HepG2 (cell line): ENCODE measurements around the gene MED1. TPM values are rescaled to one million over a fixed set of nuclear protein-coding genes. Genes with fewer than 3 reads are reported as not detected.

Source experiments
- CENPT ChIP-seq: sonication (generic); formaldehyde crosslinking; IDR thresholded peaks from 2 replicates; pipeline ENCODE4 v1.8.0; 2022; ENCODE audit warnings: low read depth, mild to moderate bottlenecking, moderate library complexity, missing genetic modification reagents
- JUND ChIP-seq: sonication (generic); formaldehyde crosslinking; IDR thresholded peaks from 2 replicates; pipeline ENCODE4 v1.8.0; 2022; ENCODE audit warnings: mild to moderate bottlenecking, missing genetic modification reagents
- NFYB ChIP-seq: sonication (generic); formaldehyde crosslinking; IDR thresholded peaks from 2 replicates; pipeline ENCODE4 v1.4.0; 2020; ENCODE audit warnings: missing genetic modification reagents
- NR2C2 ChIP-seq: sonication (generic); formaldehyde crosslinking; IDR thresholded peaks from 2 replicates; pipeline ENCODE4 v1.4.0; 2020; ENCODE audit warnings: missing genetic modification reagents, mild to moderate bottlenecking, moderate library complexity, borderline replicate concordance
- PRDM15 ChIP-seq: sonication (generic); formaldehyde crosslinking; IDR thresholded peaks from 2 replicates; pipeline ENCODE4 v1.4.0; 2020; ENCODE audit warnings: missing genetic modification reagents
- ZBTB26 ChIP-seq: IDR thresholded peaks from 2 replicates; pipeline ENCODE4 v1.6.1; 2016; ENCODE audit warnings: missing compliant biosample characterization, missing genetic modification reagents, borderline replicate concordance
- ZNF235 ChIP-seq: sonication (generic); formaldehyde crosslinking; IDR thresholded peaks from 2 replicates; pipeline ENCODE4 v1.8.1; 2023; ENCODE audit warnings: mild to moderate bottlenecking, missing genetic modification reagents, borderline replicate concordance
- ZNF709 ChIP-seq: sonication (generic); formaldehyde crosslinking; IDR thresholded peaks from 2 replicates; pipeline ENCODE4 v1.5.0; 2020; ENCODE audit warnings: mild to moderate bottlenecking, missing genetic modification reagents
- ZNF83 ChIP-seq: sonication (generic); formaldehyde crosslinking; IDR thresholded peaks from 2 replicates; pipeline ENCODE4 v1.4.0; 2020; ENCODE audit warnings: missing genetic modification reagents, mild to moderate bottlenecking, borderline replicate concordance
- ZSCAN5A ChIP-seq: sonication (generic); formaldehyde crosslinking; IDR thresholded peaks from 2 replicates; pipeline ENCODE4 v1.8.0; 2022; ENCODE audit warnings: mild to moderate bottlenecking, missing genetic modification reagents, borderline replicate concordance
- polyA plus RNA-seq, 8 experiments: library from polyadenylated mRNA; depleted of rRNA in 3 of 8; stranded (reverse) in 7 of 8; unstranded in 1 of 8; fragments of >200 nt; fragmentation: Illumina TruSeq in 4 of 8; extraction: Trizol in 4 of 8; gene quantifications; 2 replicates each; pipeline versions ENCODE4 v1.2.1 to v1.2.3, GENCODE V29; 2011 to 2016; ENCODE audit warnings: low read depth in 4 of 8, missing spikeins in 1 of 8, mixed read lengths in 1 of 8; ENCODE audit not compliant: insufficient read depth in 1 of 8
- total RNA-seq, 5 experiments: library from RNA; depleted of rRNA; stranded (reverse); fragments of >200 nt; fragmentation: Illumina TruSeq; extraction: Trizol; gene quantifications; 2 replicates each; pipeline ENCODE4 v1.2.3, GENCODE V29; 2016; ENCODE audit warnings: low read depth in 1 of 5
- TF ChIP-seq, protein P1 (sequence below): sonication (generic); formaldehyde crosslinking; IDR thresholded peaks from 2 replicates; pipeline ENCODE4 v1.4.0; 2020; ENCODE audit warnings: mild to moderate bottlenecking, missing genetic modification reagents
- TF ChIP-seq, protein P2 (sequence below), 2 experiments: sonication (generic) in 1 of 2; formaldehyde crosslinking in 1 of 2; IDR thresholded peaks; 2 replicates each; pipeline versions ENCODE4 v1.4.0 to v1.6.1; 2018 to 2020; ENCODE audit warnings: missing genetic modification reagents in 2 of 2, borderline replicate concordance in 1 of 2, low read depth in 1 of 2, mild to moderate bottlenecking in 1 of 2, missing biosample characterization in 1 of 2

Gene MED1
- total and polyA plus RNA-seq, 2 of the 13 experiments (the other 11 are each of a cell fraction or from before 2014, with no cell fraction given), result 37.5 to 40.1 TPM

GRCh38 chr17:39401412-39402243 is 49.4 kb downstream of the MED1 start, which contains the start of gene FBXL20 (continued):
- TF ChIP-seq ZBTB26 (CRISPR knock-in tag), result 0 out of 2 replicates have a peak, but pooled peaks have one; percentile 49
- TF ChIP-seq ZNF709, result peak; percentile 92
- TF ChIP-seq ZNF83 (CRISPR knock-in tag), result no peak
- TF ChIP-seq, protein P1, sequence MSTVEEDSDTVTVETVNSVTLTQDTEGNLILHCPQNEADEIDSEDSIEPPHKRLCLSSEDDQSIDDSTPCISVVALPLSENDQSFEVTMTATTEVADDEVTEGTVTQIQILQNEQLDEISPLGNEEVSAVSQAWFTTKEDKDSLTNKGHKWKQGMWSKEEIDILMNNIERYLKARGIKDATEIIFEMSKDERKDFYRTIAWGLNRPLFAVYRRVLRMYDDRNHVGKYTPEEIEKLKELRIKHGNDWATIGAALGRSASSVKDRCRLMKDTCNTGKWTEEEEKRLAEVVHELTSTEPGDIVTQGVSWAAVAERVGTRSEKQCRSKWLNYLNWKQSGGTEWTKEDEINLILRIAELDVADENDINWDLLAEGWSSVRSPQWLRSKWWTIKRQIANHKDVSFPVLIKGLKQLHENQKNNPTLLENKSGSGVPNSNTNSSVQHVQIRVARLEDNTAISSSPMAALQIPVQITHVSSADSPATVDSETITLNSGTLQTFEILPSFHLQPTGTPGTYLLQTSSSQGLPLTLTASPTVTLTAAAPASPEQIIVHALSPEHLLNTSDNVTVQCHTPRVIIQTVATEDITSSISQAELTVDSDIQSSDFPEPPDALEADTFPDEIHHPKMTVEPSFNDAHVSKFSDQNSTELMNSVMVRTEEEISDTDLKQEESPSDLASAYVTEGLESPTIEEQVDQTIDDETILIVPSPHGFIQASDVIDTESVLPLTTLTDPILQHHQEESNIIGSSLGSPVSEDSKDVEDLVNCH (CRISPR knock-in tag), result no peak
- peak; percentile 35; the same call in 1 of the 2 replicates for TF ChIP-seq ZNF235 (CRISPR knock-in tag)
- TF ChIP-seq NFYB (CRISPR knock-in tag), result peak; percentile 82
- no peak for TF ChIP-seq ZSCAN5A
- 0 out of 2 replicates have a peak, but pooled peaks have one; percentile 16 for TF ChIP-seq JUND (CRISPR knock-in tag)
- peak; percentile 34; the same call in 1 of the 2 replicates for TF ChIP-seq PRDM15 (CRISPR knock-in tag)
- TF ChIP-seq CENPT, result 0 out of 2 replicates have a peak, but pooled peaks have one; percentile 30
- TF ChIP-seq, protein P2, sequence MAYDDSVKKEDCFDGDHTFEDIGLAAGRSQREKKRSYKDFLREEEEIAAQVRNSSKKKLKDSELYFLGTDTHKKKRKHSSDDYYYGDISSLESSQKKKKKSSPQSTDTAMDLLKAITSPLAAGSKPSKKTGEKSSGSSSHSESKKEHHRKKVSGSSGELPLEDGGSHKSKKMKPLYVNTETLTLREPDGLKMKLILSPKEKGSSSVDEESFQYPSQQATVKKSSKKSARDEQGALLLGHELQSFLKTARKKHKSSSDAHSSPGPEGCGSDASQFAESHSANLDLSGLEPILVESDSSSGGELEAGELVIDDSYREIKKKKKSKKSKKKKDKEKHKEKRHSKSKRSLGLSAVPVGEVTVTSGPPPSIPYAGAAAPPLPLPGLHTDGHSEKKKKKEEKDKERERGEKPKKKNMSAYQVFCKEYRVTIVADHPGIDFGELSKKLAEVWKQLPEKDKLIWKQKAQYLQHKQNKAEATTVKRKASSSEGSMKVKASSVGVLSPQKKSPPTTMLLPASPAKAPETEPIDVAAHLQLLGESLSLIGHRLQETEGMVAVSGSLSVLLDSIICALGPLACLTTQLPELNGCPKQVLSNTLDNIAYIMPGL (CRISPR knock-in tag; IDR thresholded peaks at IDR 0.05; ENCODE audit: borderline replicate concordance in 1 of 2, low read depth in 1 of 2), result peak in 1 of 2 experiments; percentile 86; a peak in 3 of 4 replicates
- peak; percentile 71 for TF ChIP-seq NR2C2 (CRISPR knock-in tag)
